ENCODE data around the gene DOK5. TPM values are rescaled to one million over a fixed set of nuclear protein-coding genes. Genes with fewer than 3 reads are reported as not detected.

The DOK5 gene
- polyA plus RNA-seq, 4 donors = 0.71 to 1.9 (median 1.1) TPM; not detected in 1

GRCh38 chr20:54623991-54624569, 148.7 kb downstream of the DOK5 start:
- WGBS, 3 donors = 26 to 57% (median 45%) methylated on average over 5 of the region's 5 CpGs
- H3K4me1 ChIP-seq (ENCODE audit: control insufficient read depth in 3 of 3, insufficient read depth in 2 of 3, low read depth in 1 of 3, low read length in 2 of 3) = no peaks in the 10 kb centered on the region

GRCh38 chr20:54624706-54625390, 149.5 kb downstream of the DOK5 start:
- Histone ChIP-seq H3K27me3 (ENCODE audit: control insufficient read depth in 3 of 3, insufficient read depth in 3 of 3, low read length in 3 of 3) (no peaks in the 10 kb centered on the region), H3K4me3 (ENCODE audit: low read depth in 1 of 3, low read length in 3 of 3) (no peak overlapping the region), H3K27ac (ENCODE audit: low read depth in 1 of 3, low read length in 2 of 3) (no peak overlapping the region), H3K36me3 (ENCODE audit: control insufficient read depth in 3 of 3, insufficient read depth in 2 of 3, low read depth in 1 of 3, low read length in 3 of 3) (no peaks in the 10 kb centered on the region), H3K9me3 (ENCODE audit: control insufficient read depth in 2 of 2, insufficient read depth in 1 of 2, low read depth in 1 of 2, low read length in 1 of 2) (no peaks in the 10 kb centered on the region), H3K4me1 (ENCODE audit: control insufficient read depth in 3 of 3, insufficient read depth in 2 of 3, low read depth in 1 of 3, low read length in 2 of 3) (no peaks in the 10 kb centered on the region)
- DNase-seq (no peak), FAIRE-seq (no peak)
- WGBS, 3 donors = 15 to 25% (median 20%) methylated on average over 7 of the region's 7 CpGs

More at GRCh38 chr20:54623991-54624569, 148.7 kb downstream of the DOK5 start:
- Histone ChIP-seq H3K27me3 (ENCODE audit: control insufficient read depth in 3 of 3, insufficient read depth in 3 of 3, low read length in 3 of 3) (no peaks in the 10 kb centered on the region), H3K27ac (ENCODE audit: low read depth in 1 of 3, low read length in 2 of 3) (no peak overlapping the region), H3K4me3 (ENCODE audit: low read depth in 1 of 3, low read length in 3 of 3) (no peak overlapping the region), H3K36me3 (ENCODE audit: control insufficient read depth in 3 of 3, insufficient read depth in 2 of 3, low read depth in 1 of 3, low read length in 3 of 3) (no peaks in the 10 kb centered on the region), H3K9me3 (ENCODE audit: control insufficient read depth in 2 of 2, insufficient read depth in 1 of 2, low read depth in 1 of 2, low read length in 1 of 2) (no peaks in the 10 kb centered on the region)
- DNase-seq = no peak
- no peak for FAIRE-seq

GRCh38 chr20:54625497-54625896, 150.1 kb downstream of the DOK5 start:
- H3K27ac ChIP-seq (ENCODE audit: low read depth in 1 of 3, low read length in 2 of 3) = no peak overlapping the region
- no peak overlapping the region for H3K4me3 ChIP-seq (ENCODE audit: low read depth in 1 of 3, low read length in 3 of 3)
- H3K9me3 ChIP-seq (ENCODE audit: control insufficient read depth in 2 of 2, insufficient read depth in 1 of 2, low read depth in 1 of 2, low read length in 1 of 2) = no peaks in the 10 kb centered on the region
- 9 to 67% (median 20%) methylated on average over 1 of the region's 1 CpG for WGBS, 3 donors
- no peaks in the 10 kb centered on the region for H3K36me3 ChIP-seq (ENCODE audit: control insufficient read depth in 3 of 3, insufficient read depth in 2 of 3, low read depth in 1 of 3, low read length in 3 of 3)
- H3K4me1 ChIP-seq (ENCODE audit: control insufficient read depth in 3 of 3, insufficient read depth in 2 of 3, low read depth in 1 of 3, low read length in 2 of 3) = no peaks in the 10 kb centered on the region
- no peaks in the 10 kb centered on the region for H3K27me3 ChIP-seq (ENCODE audit: control insufficient read depth in 3 of 3, insufficient read depth in 3 of 3, low read length in 3 of 3)
- no peak for DNase-seq
- no peak for FAIRE-seq

GRCh38 chr20:54626126-54626525, 150.7 kb downstream of the DOK5 start:
- Histone ChIP-seq H3K4me1 (ENCODE audit: control insufficient read depth in 3 of 3, insufficient read depth in 2 of 3, low read depth in 1 of 3, low read length in 2 of 3) (no peaks in the 10 kb centered on the region), H3K36me3 (ENCODE audit: control insufficient read depth in 3 of 3, insufficient read depth in 2 of 3, low read depth in 1 of 3, low read length in 3 of 3) (no peaks in the 10 kb centered on the region), H3K27me3 (ENCODE audit: control insufficient read depth in 3 of 3, insufficient read depth in 3 of 3, low read length in 3 of 3) (no peaks in the 10 kb centered on the region), H3K27ac (ENCODE audit: low read depth in 1 of 3, low read length in 2 of 3) (no peak overlapping the region), H3K9me3 (ENCODE audit: control insufficient read depth in 2 of 2, insufficient read depth in 1 of 2, low read depth in 1 of 2, low read length in 1 of 2) (no peaks in the 10 kb centered on the region), H3K4me3 (ENCODE audit: low read depth in 1 of 3, low read length in 3 of 3) (no peak overlapping the region)
- no peak for FAIRE-seq
- 88 to 93% (median 92%) methylated on average over 5 of the region's 5 CpGs for WGBS, 3 donors
- no peak for DNase-seq

- Histone ChIP-seq H3K27me3 (ENCODE audit: control insufficient read depth in 3 of 3, insufficient read depth in 3 of 3, low read length in 3 of 3) (no peaks in the 10 kb centered on the region), H3K27ac (ENCODE audit: low read depth in 1 of 3, low read length in 2 of 3) (no peak overlapping the region), H3K36me3 (ENCODE audit: control insufficient read depth in 3 of 3, insufficient read depth in 2 of 3, low read depth in 1 of 3, low read length in 3 of 3) (no peaks in the 10 kb centered on the region), H3K4me3 (ENCODE audit: low read depth in 1 of 3, low read length in 3 of 3) (no peak overlapping the region), H3K4me1 (ENCODE audit: control insufficient read depth in 3 of 3, insufficient read depth in 2 of 3, low read depth in 1 of 3, low read length in 2 of 3) (no peaks in the 10 kb centered on the region), H3K9me3 (ENCODE audit: control insufficient read depth in 2 of 2, insufficient read depth in 1 of 2, low read depth in 1 of 2, low read length in 1 of 2) (no peaks in the 10 kb centered on the region)
- 83 to 90% (median 86%) methylated on average over 4 of the region's 4 CpGs for WGBS, 3 donors
- no peak for DNase-seq
- FAIRE-seq = no peak
Observed at GRCh38 chr20:54629632-54630031, 154.2 kb downstream of the DOK5 start.

GRCh38 chr20:54630582-54630981, 155.2 kb downstream of the DOK5 start:
- no peak overlapping the region for H3K4me3 ChIP-seq (ENCODE audit: low read depth in 1 of 3, low read length in 3 of 3)
- DNase-seq = no peak
- no peaks in the 10 kb centered on the region for H3K27me3 ChIP-seq (ENCODE audit: control insufficient read depth in 3 of 3, insufficient read depth in 3 of 3, low read length in 3 of 3)
- no peak overlapping the region for H3K27ac ChIP-seq (ENCODE audit: low read depth in 1 of 3, low read length in 2 of 3)
- H3K4me1 ChIP-seq (ENCODE audit: control insufficient read depth in 3 of 3, insufficient read depth in 2 of 3, low read depth in 1 of 3, low read length in 2 of 3) = no peaks in the 10 kb centered on the region
- H3K9me3 ChIP-seq (ENCODE audit: control insufficient read depth in 2 of 2, insufficient read depth in 1 of 2, low read depth in 1 of 2, low read length in 1 of 2) = no peaks in the 10 kb centered on the region
- no peak for FAIRE-seq
- 27 to 55% (median 41%) methylated on average over 4 of the region's 4 CpGs for WGBS, 3 donors
- H3K36me3 ChIP-seq (ENCODE audit: control insufficient read depth in 3 of 3, insufficient read depth in 2 of 3, low read depth in 1 of 3, low read length in 3 of 3) = no peaks in the 10 kb centered on the region

GRCh38 chr20:54631059-54631458, 155.7 kb downstream of the DOK5 start:
- FAIRE-seq = no peak
- H3K4me1 ChIP-seq (ENCODE audit: control insufficient read depth in 3 of 3, insufficient read depth in 2 of 3, low read depth in 1 of 3, low read length in 2 of 3) = no peaks in the 10 kb centered on the region
- no peaks in the 10 kb centered on the region for H3K9me3 ChIP-seq (ENCODE audit: control insufficient read depth in 2 of 2, insufficient read depth in 1 of 2, low read depth in 1 of 2, low read length in 1 of 2)
- H3K4me3 ChIP-seq (ENCODE audit: low read depth in 1 of 3, low read length in 3 of 3) = no peak overlapping the region
- no peak for DNase-seq
- no peak overlapping the region for H3K27ac ChIP-seq (ENCODE audit: low read depth in 1 of 3, low read length in 2 of 3)
- H3K27me3 ChIP-seq (ENCODE audit: control insufficient read depth in 3 of 3, insufficient read depth in 3 of 3, low read length in 3 of 3) = no peaks in the 10 kb centered on the region
- WGBS, 3 donors = 88 to 95% (median 91%) methylated on average over 3 of the region's 3 CpGs
- H3K36me3 ChIP-seq (ENCODE audit: control insufficient read depth in 3 of 3, insufficient read depth in 2 of 3, low read depth in 1 of 3, low read length in 3 of 3) = no peaks in the 10 kb centered on the region

GRCh38 chr20:54633374-54634355, 158.3 kb downstream of the DOK5 start:
- H3K27me3 ChIP-seq (ENCODE audit: control insufficient read depth in 3 of 3, insufficient read depth in 3 of 3, low read length in 3 of 3) = no peaks in the 10 kb centered on the region
- H3K9me3 ChIP-seq (ENCODE audit: control insufficient read depth in 2 of 2, insufficient read depth in 1 of 2, low read depth in 1 of 2, low read length in 1 of 2) = no peaks in the 10 kb centered on the region
- no peak for DNase-seq
- H3K4me3 ChIP-seq (ENCODE audit: low read depth in 1 of 3, low read length in 3 of 3) = no peak overlapping the region
- H3K4me1 ChIP-seq (ENCODE audit: control insufficient read depth in 3 of 3, insufficient read depth in 2 of 3, low read depth in 1 of 3, low read length in 2 of 3) = no peaks in the 10 kb centered on the region
- H3K27ac ChIP-seq (ENCODE audit: low read depth in 1 of 3, low read length in 2 of 3) = no peak overlapping the region
- WGBS, 3 donors = 70 to 75% (median 75%) methylated on average over 13 of the region's 13 CpGs
- no peak for FAIRE-seq
- no peaks in the 10 kb centered on the region for H3K36me3 ChIP-seq (ENCODE audit: control insufficient read depth in 3 of 3, insufficient read depth in 2 of 3, low read depth in 1 of 3, low read length in 3 of 3)

Data from small intestine (tissue), 7 donors.